ENCODE results near the gene NBPF1. TPM values are rescaled to one million over a fixed set of nuclear protein-coding genes. Genes with fewer than 3 reads are reported as not detected.
"Not testable (repeated sequence)": the region's sequence is repeated elsewhere in the genome, so short reads cannot be mapped to it uniquely, and the experiment has no call there.

The NBPF1 gene
- total RNA-seq, 1 experiment from 2014 or later: 16.1 TPM

- DNase-seq (ENCODE audit: low read depth, low spot score); in situ Hi-C loops (cut with HindIII; ENCODE audit: low pct_unique_long_range_greater_than_20kb, low sequenced_read_pairs): not testable (repeated sequence)
Measured at GRCh38 chr1:16602336-16603011, 10.9 kb downstream of the NBPF1 start.

GRCh38 chr1:16600855-16601786 is 12.2 kb downstream of the NBPF1 start:
- in situ Hi-C loops (cut with HindIII; ENCODE audit: low pct_unique_long_range_greater_than_20kb, low sequenced_read_pairs): not testable (repeated sequence)

GRCh38 chr1:16599326-16599725 is 14.0 kb downstream of the NBPF1 start:
- DNase-seq (ENCODE audit: low read depth, low spot score); in situ Hi-C loops (cut with HindIII; ENCODE audit: low pct_unique_long_range_greater_than_20kb, low sequenced_read_pairs): not testable (repeated sequence)

More at GRCh38 chr1:16600855-16601786, 12.2 kb downstream of the NBPF1 start:
- not testable (repeated sequence) for DNase-seq (ENCODE audit: low read depth, low spot score)

- in situ Hi-C loops (cut with HindIII; ENCODE audit: low pct_unique_long_range_greater_than_20kb, low sequenced_read_pairs); DNase-seq (ENCODE audit: low read depth, low spot score): not testable (repeated sequence)
Measured at GRCh38 chr1:16595216-16595615, 18.1 kb downstream of the NBPF1 start.

- in situ Hi-C loops (cut with HindIII; ENCODE audit: low pct_unique_long_range_greater_than_20kb, low sequenced_read_pairs); DNase-seq (ENCODE audit: low read depth, low spot score): not testable (repeated sequence)
Measured at GRCh38 chr1:16591845-16592244, 21.5 kb downstream of the NBPF1 start.

GRCh38 chr1:16588081-16588480 is 25.3 kb downstream of the NBPF1 start:
- DNase-seq (ENCODE audit: low read depth, low spot score): peak; percentile 0
- in situ Hi-C loops (cut with HindIII; ENCODE audit: low pct_unique_long_range_greater_than_20kb, low sequenced_read_pairs): not testable (repeated sequence)

- DNase-seq (ENCODE audit: low read depth, low spot score); in situ Hi-C loops (cut with HindIII; ENCODE audit: low pct_unique_long_range_greater_than_20kb, low sequenced_read_pairs): not testable (repeated sequence)
Measured at GRCh38 chr1:16587639-16588038, 25.7 kb downstream of the NBPF1 start.

GRCh38 chr1:16565324-16565723 is 48.0 kb downstream of the NBPF1 start:
- DNase-seq (ENCODE audit: low read depth, low spot score); in situ Hi-C loops (cut with HindIII; ENCODE audit: low pct_unique_long_range_greater_than_20kb, low sequenced_read_pairs): not testable (repeated sequence)

GRCh38 chr1:16561035-16561434 is 52.3 kb downstream of the NBPF1 start:
- in situ Hi-C loops (cut with HindIII; ENCODE audit: low pct_unique_long_range_greater_than_20kb, low sequenced_read_pairs); DNase-seq (ENCODE audit: low read depth, low spot score): not testable (repeated sequence)

GRCh38 chr1:16560498-16560897 is 52.9 kb downstream of the NBPF1 start:
- not testable (repeated sequence) for DNase-seq (ENCODE audit: low read depth, low spot score)

GRCh38 chr1:16559688-16560087 is 53.7 kb downstream of the NBPF1 start:
- in situ Hi-C loops (cut with HindIII; ENCODE audit: low pct_unique_long_range_greater_than_20kb, low sequenced_read_pairs): not testable (repeated sequence)

More at GRCh38 chr1:16560498-16560897, 52.9 kb downstream of the NBPF1 start:
- in situ Hi-C loops (cut with HindIII; ENCODE audit: low pct_unique_long_range_greater_than_20kb, low sequenced_read_pairs): not testable (repeated sequence)

GRCh38 chr1:16557034-16557433 is 56.3 kb downstream of the NBPF1 start:
- DNase-seq (ENCODE audit: low read depth, low spot score); in situ Hi-C loops (cut with HindIII; ENCODE audit: low pct_unique_long_range_greater_than_20kb, low sequenced_read_pairs): not testable (repeated sequence)

More at GRCh38 chr1:16559688-16560087, 53.7 kb downstream of the NBPF1 start:
- DNase-seq (ENCODE audit: low read depth, low spot score): not testable (repeated sequence)

- DNase-seq (ENCODE audit: low read depth, low spot score); in situ Hi-C loops (cut with HindIII; ENCODE audit: low pct_unique_long_range_greater_than_20kb, low sequenced_read_pairs): not testable (repeated sequence)
Measured at GRCh38 chr1:16553244-16553643, 60.1 kb downstream of the NBPF1 start.

- in situ Hi-C loops (cut with HindIII; ENCODE audit: low pct_unique_long_range_greater_than_20kb, low sequenced_read_pairs): not testable (repeated sequence)
Measured at GRCh38 chr1:16550212-16550918, 63.0 kb downstream of the NBPF1 start.

GRCh38 chr1:16549545-16549944 is 63.8 kb downstream of the NBPF1 start:
- DNase-seq (ENCODE audit: low read depth, low spot score); in situ Hi-C loops (cut with HindIII; ENCODE audit: low pct_unique_long_range_greater_than_20kb, low sequenced_read_pairs): not testable (repeated sequence)

More at GRCh38 chr1:16550212-16550918, 63.0 kb downstream of the NBPF1 start:
- not testable (repeated sequence) for DNase-seq (ENCODE audit: low read depth, low spot score)

- in situ Hi-C loops (cut with HindIII; ENCODE audit: low pct_unique_long_range_greater_than_20kb, low sequenced_read_pairs); DNase-seq (ENCODE audit: low read depth, low spot score): not testable (repeated sequence)
Measured at GRCh38 chr1:16547502-16548241, 65.7 kb downstream of the NBPF1 start.

- in situ Hi-C loops (cut with HindIII; ENCODE audit: low pct_unique_long_range_greater_than_20kb, low sequenced_read_pairs): not testable (repeated sequence)
- peak; percentile 68 for DNase-seq (ENCODE audit: low read depth, low spot score)
Measured at GRCh38 chr1:16545682-16546095, 67.7 kb downstream of the NBPF1 start.
